Ascending aorta (tissue), 2 donors: ENCODE data around the gene REG1B. TPM values are rescaled to one million over a fixed set of nuclear protein-coding genes. Genes with fewer than 3 reads are reported as not detected.

Source experiments
- DNase-seq, 2 donors: peaks; one replicate each; pipeline ENCODE4 v3.0.0-alpha.2; 2019; ENCODE audit warnings: low spot score in 2 of 2
- H3K27ac ChIP-seq, 2 donors: fragments of 200-600 bp; sonication (generic); one replicate each; pipeline ENCODE4 v1.5.1; 2016 to 2017; ENCODE audit warnings: mild to moderate bottlenecking in 1 of 2
- H3K27me3 ChIP-seq: fragments of 200-600 bp; sonication (generic); one replicate; pipeline ENCODE4 v1.5.1; 2017
- H3K36me3 ChIP-seq, 2 donors: fragments of 200-600 bp; sonication (generic); one replicate each; pipeline ENCODE4 v1.5.1; 2016
- H3K4me1 ChIP-seq, 2 donors: fragments of 200-600 bp; sonication (generic); one replicate each; pipeline ENCODE4 v1.5.1; 2016 to 2017; ENCODE audit warnings: mild to moderate bottlenecking in 1 of 2
- H3K4me3 ChIP-seq, 2 donors: fragments of 200-600 bp; sonication (generic); one replicate each; pipeline ENCODE4 v1.5.1; 2016 to 2017; ENCODE audit warnings: mild to moderate bottlenecking in 1 of 2
- H3K9me3 ChIP-seq, 2 donors: fragments of 200-600 bp; sonication (generic); one replicate each; pipeline ENCODE4 v1.5.1; 2016
- intact Hi-C: fragments of 100-400 bp; cut with DNase I; formaldehyde crosslinking; loops from one replicate; pipeline ENCODE4 v1.15.1; 2023
- total RNA-seq: library from RNA; depleted of rRNA; stranded (reverse); fragments of >200 nt; gene quantifications from one replicate; pipeline ENCODE4 v1.1.0, GENCODE V29; 2016
- TF ChIP-seq, protein P1 (sequence below), 3 experiments: fragments of 200-600 bp in 2 of 3; fragments of 450-650 bp in 1 of 3; sonication (generic) in 2 of 3; IDR thresholded peaks; one replicate each; pipeline ENCODE4 v1.5.1; 2016 to 2019; ENCODE audit warnings: antibody characterized with exemption in 3 of 3, mild to moderate bottlenecking in 1 of 3, moderate library complexity in 1 of 3

The REG1B gene
- total RNA-seq, 1 donor from 2014 or later: not detected

DNA sequence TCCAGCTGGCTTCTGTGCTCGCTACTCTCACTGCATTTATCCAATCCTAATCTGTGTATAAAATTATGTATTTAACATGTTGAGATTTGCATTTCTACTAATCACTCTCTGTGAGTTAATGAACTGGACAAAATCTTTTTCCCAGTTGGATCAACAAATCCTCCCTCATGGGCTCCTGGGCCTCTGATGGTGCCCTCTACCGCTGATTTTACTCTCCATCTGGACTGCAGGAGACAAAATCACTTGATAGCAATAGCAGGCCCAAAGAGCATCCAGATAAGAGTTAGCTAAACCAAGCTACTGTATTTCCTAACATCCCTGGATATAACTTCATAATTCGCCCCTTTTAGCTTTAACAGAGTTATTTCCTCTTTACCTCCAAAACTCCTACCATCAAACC, 47.8 kb downstream of the REG1B start:
- intact Hi-C loops: no loop called here
- H3K27ac ChIP-seq: no peak overlapping the region
- DNase-seq: no peak
- no peaks in the 10 kb centered on the region for H3K4me1 ChIP-seq
- no peaks in the 10 kb centered on the region for H3K27me3 ChIP-seq
- H3K9me3 ChIP-seq: no peaks in the 10 kb centered on the region
- TF ChIP-seq, protein P1, sequence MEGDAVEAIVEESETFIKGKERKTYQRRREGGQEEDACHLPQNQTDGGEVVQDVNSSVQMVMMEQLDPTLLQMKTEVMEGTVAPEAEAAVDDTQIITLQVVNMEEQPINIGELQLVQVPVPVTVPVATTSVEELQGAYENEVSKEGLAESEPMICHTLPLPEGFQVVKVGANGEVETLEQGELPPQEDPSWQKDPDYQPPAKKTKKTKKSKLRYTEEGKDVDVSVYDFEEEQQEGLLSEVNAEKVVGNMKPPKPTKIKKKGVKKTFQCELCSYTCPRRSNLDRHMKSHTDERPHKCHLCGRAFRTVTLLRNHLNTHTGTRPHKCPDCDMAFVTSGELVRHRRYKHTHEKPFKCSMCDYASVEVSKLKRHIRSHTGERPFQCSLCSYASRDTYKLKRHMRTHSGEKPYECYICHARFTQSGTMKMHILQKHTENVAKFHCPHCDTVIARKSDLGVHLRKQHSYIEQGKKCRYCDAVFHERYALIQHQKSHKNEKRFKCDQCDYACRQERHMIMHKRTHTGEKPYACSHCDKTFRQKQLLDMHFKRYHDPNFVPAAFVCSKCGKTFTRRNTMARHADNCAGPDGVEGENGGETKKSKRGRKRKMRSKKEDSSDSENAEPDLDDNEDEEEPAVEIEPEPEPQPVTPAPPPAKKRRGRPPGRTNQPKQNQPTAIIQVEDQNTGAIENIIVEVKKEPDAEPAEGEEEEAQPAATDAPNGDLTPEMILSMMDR (IDR thresholded peaks at IDR 0.05): no peak
- no peaks in the 10 kb centered on the region for H3K36me3 ChIP-seq
- H3K4me3 ChIP-seq: no peak overlapping the region

Other genes starting within 250 kb of the REG1B start
- not detected for gene REG3G, start 62.3 kb downstream of the REG1B start, total RNA-seq
- gene REG1A, start 32.5 kb upstream of the REG1B start, total RNA-seq: 0.96 TPM
- not detected for gene REG3A, start 71.8 kb upstream of the REG1B start, total RNA-seq